GM23338 (cell line): ENCODE data around the gene HNRNPC. TPM values are rescaled to one million over a fixed set of nuclear protein-coding genes. Genes with fewer than 3 reads are reported as not detected.
"Not testable (repeated sequence)": the region's sequence is repeated elsewhere in the genome, so short reads cannot be mapped to it uniquely, and the experiment has no call there.

Source experiments
- ATAC-seq: fragments of 200-7000 bp; cut with Tn5 transposase; 3 replicates; pipeline ENCODE4 v1.9.1; 2020
- DNase-seq: peaks from one replicate; pipeline ENCODE4 v3.0.0-alpha.2; 2015; ENCODE audit warnings: low spot score
- H2AFZ ChIP-seq: fragments of 200-600 bp; sonication (generic); 2 replicates; pipeline ENCODE4 v1.8.0; 2016; ENCODE audit warnings: antibody characterized with exemption, mild to moderate bottlenecking, moderate library complexity
- H3F3A ChIP-seq: fragments of 200-600 bp; sonication (generic); replicated peaks from 2 replicates; pipeline ENCODE4 v1.8.0; 2017; ENCODE audit warnings: antibody characterized with exemption, mixed run types, low read depth
- H3K27ac ChIP-seq: fragments of 200-600 bp; sonication (generic); 2 replicates; pipeline ENCODE4 v1.6.1; 2016; ENCODE audit warnings: low read depth
- H3K27me3 ChIP-seq: fragments of 200-600 bp; sonication (generic); 2 replicates; pipeline ENCODE4 v1.8.0; 2016; ENCODE audit warnings: mild to moderate bottlenecking, mixed run types, moderate library complexity; ENCODE audit not compliant: insufficient read depth
- H3K36me3 ChIP-seq: fragments of 200-600 bp; sonication (generic); 2 replicates; pipeline ENCODE4 v1.8.0; 2016; ENCODE audit warnings: mild to moderate bottlenecking; ENCODE audit not compliant: insufficient read depth
- H3K4me1 ChIP-seq: fragments of 200-600 bp; sonication (generic); 2 replicates; pipeline ENCODE4 v1.8.0; 2016; ENCODE audit warnings: mild to moderate bottlenecking, moderate library complexity; ENCODE audit not compliant: insufficient read depth
- H3K4me2 ChIP-seq: fragments of 200-600 bp; sonication (generic); 2 replicates; pipeline ENCODE4 v1.7.1; 2017; ENCODE audit warnings: mixed run types
- H3K4me3 ChIP-seq: fragments of 200-600 bp; sonication (generic); 2 replicates; pipeline ENCODE4 v1.6.1; 2016; ENCODE audit warnings: mixed run types
- H3K79me2 ChIP-seq: fragments of 200-600 bp; sonication (generic); replicated peaks from 2 replicates; pipeline ENCODE4 v1.8.0; 2017; ENCODE audit warnings: mild to moderate bottlenecking; ENCODE audit not compliant: insufficient read depth
- H3K9me2 ChIP-seq: fragments of 200-600 bp; sonication (generic); 2 replicates; pipeline ENCODE4 v1.8.0; 2017; ENCODE audit not compliant: insufficient read depth
- H4K20me1 ChIP-seq: fragments of 200-600 bp; sonication (generic); replicated peaks from 2 replicates; pipeline ENCODE4 v1.8.0; 2017; ENCODE audit warnings: mild to moderate bottlenecking; ENCODE audit not compliant: insufficient read depth
- H3K27ac Mint-ChIP-seq: 2 replicates; pipeline ENCODE4 v1.8.0; 2020; ENCODE audit warnings: inconsistent platforms, mild to moderate bottlenecking, moderate library complexity, mixed read lengths
- H3K27me3 Mint-ChIP-seq: 3 replicates; pipeline ENCODE4 v1.8.0; 2022; ENCODE audit warnings: low read depth, mild to moderate bottlenecking, moderate library complexity, mixed read lengths, inconsistent platforms; ENCODE audit not compliant: insufficient read depth, poor library complexity
- H3K36me3 Mint-ChIP-seq: 3 replicates; pipeline ENCODE4 v1.8.0; 2021; ENCODE audit warnings: low read depth, mild to moderate bottlenecking, inconsistent platforms, moderate library complexity, mixed read lengths
- H3K4me1 Mint-ChIP-seq: 3 replicates; pipeline ENCODE4 v1.8.0; 2020; ENCODE audit warnings: mild to moderate bottlenecking, inconsistent platforms, mixed read lengths
- H3K4me3 Mint-ChIP-seq: 3 replicates; pipeline ENCODE4 v1.8.0; 2021; ENCODE audit warnings: moderate library complexity, mild to moderate bottlenecking, inconsistent platforms, mixed read lengths
- H3K9me3 Mint-ChIP-seq: 3 replicates; pipeline ENCODE4 v1.8.0; 2020; ENCODE audit warnings: moderate library complexity, mild to moderate bottlenecking, inconsistent platforms, mixed read lengths
- CREB1 ChIP-seq: fragments of 250-450 bp; sonication (Bioruptor Pico); IDR thresholded peaks from 2 replicates; pipeline ENCODE4 v1.5.0; 2020; ENCODE audit warnings: low read depth, mild to moderate bottlenecking, moderate library complexity
- CTCF ChIP-seq, 2 experiments: fragments of 200-600 bp in 1 of 2; sonication (generic) in 1 of 2; conservative IDR thresholded peaks; 2 replicates each; pipeline versions ENCODE4 v1.5.1 to v1.6.1; 2016 to 2017; ENCODE audit warnings: antibody characterized with exemption in 2 of 2, low read depth in 2 of 2, mild to moderate bottlenecking in 2 of 2, moderate library complexity in 1 of 2
- ETS1 ChIP-seq: IDR thresholded peaks from 2 replicates; pipeline ENCODE4 v1.6.1; 2016; ENCODE audit warnings: antibody characterized with exemption
- NANOG ChIP-seq: IDR thresholded peaks from 2 replicates; pipeline ENCODE4 v1.6.1; 2016; ENCODE audit warnings: antibody characterized with exemption, borderline replicate concordance
- STAT1 ChIP-seq: IDR thresholded peaks from one replicate; pipeline ENCODE4 v1.6.1; 2016; ENCODE audit warnings: antibody characterized with exemption; ENCODE audit not compliant: unreplicated experiment
- polyA plus RNA-seq: library from polyadenylated mRNA; unstranded; fragments of >200 nt; fragmentation: Nextera tagmentation; extraction: Ambion mirVana; gene quantifications from 2 replicates; pipeline ENCODE4 v1.2.1, GENCODE V29; 2016
- total RNA-seq: library from RNA; depleted of rRNA; stranded (reverse); fragments of >200 nt; shearing (Covaris generic); gene quantifications from 2 replicates; pipeline ENCODE4 v1.2.3, GENCODE V29; 2014
- TF ChIP-seq, protein P1 (sequence below): fragments of 250-450 bp; sonication (Bioruptor Pico); IDR thresholded peaks from 2 replicates; pipeline ENCODE4 v1.5.0; 2020; ENCODE audit warnings: mild to moderate bottlenecking, moderate library complexity

HNRNPC gene
- total and polyA plus RNA-seq, 2 experiments from 2014 or later = 1,259 to 1,296 TPM

DNA sequence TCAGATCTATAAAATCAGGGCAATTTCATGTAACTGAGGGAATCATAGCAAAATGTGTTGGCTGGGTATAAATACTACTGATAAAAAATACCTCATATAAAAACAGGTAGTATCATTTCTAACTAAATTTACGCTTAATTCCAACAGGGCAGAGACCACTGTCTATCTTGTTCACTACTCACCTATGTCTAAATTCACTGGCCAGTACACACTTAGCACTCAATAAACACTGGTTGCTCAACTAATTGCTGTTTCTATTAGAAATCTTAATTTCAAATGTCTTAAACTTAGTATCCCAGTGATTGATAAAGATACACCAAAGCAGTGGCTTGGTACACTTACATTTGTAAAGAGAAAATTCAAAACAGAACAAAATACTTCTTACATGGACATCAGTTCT is 55.6 kb downstream of the HNRNPC start (continued):
- TF ChIP-seq, protein P1, sequence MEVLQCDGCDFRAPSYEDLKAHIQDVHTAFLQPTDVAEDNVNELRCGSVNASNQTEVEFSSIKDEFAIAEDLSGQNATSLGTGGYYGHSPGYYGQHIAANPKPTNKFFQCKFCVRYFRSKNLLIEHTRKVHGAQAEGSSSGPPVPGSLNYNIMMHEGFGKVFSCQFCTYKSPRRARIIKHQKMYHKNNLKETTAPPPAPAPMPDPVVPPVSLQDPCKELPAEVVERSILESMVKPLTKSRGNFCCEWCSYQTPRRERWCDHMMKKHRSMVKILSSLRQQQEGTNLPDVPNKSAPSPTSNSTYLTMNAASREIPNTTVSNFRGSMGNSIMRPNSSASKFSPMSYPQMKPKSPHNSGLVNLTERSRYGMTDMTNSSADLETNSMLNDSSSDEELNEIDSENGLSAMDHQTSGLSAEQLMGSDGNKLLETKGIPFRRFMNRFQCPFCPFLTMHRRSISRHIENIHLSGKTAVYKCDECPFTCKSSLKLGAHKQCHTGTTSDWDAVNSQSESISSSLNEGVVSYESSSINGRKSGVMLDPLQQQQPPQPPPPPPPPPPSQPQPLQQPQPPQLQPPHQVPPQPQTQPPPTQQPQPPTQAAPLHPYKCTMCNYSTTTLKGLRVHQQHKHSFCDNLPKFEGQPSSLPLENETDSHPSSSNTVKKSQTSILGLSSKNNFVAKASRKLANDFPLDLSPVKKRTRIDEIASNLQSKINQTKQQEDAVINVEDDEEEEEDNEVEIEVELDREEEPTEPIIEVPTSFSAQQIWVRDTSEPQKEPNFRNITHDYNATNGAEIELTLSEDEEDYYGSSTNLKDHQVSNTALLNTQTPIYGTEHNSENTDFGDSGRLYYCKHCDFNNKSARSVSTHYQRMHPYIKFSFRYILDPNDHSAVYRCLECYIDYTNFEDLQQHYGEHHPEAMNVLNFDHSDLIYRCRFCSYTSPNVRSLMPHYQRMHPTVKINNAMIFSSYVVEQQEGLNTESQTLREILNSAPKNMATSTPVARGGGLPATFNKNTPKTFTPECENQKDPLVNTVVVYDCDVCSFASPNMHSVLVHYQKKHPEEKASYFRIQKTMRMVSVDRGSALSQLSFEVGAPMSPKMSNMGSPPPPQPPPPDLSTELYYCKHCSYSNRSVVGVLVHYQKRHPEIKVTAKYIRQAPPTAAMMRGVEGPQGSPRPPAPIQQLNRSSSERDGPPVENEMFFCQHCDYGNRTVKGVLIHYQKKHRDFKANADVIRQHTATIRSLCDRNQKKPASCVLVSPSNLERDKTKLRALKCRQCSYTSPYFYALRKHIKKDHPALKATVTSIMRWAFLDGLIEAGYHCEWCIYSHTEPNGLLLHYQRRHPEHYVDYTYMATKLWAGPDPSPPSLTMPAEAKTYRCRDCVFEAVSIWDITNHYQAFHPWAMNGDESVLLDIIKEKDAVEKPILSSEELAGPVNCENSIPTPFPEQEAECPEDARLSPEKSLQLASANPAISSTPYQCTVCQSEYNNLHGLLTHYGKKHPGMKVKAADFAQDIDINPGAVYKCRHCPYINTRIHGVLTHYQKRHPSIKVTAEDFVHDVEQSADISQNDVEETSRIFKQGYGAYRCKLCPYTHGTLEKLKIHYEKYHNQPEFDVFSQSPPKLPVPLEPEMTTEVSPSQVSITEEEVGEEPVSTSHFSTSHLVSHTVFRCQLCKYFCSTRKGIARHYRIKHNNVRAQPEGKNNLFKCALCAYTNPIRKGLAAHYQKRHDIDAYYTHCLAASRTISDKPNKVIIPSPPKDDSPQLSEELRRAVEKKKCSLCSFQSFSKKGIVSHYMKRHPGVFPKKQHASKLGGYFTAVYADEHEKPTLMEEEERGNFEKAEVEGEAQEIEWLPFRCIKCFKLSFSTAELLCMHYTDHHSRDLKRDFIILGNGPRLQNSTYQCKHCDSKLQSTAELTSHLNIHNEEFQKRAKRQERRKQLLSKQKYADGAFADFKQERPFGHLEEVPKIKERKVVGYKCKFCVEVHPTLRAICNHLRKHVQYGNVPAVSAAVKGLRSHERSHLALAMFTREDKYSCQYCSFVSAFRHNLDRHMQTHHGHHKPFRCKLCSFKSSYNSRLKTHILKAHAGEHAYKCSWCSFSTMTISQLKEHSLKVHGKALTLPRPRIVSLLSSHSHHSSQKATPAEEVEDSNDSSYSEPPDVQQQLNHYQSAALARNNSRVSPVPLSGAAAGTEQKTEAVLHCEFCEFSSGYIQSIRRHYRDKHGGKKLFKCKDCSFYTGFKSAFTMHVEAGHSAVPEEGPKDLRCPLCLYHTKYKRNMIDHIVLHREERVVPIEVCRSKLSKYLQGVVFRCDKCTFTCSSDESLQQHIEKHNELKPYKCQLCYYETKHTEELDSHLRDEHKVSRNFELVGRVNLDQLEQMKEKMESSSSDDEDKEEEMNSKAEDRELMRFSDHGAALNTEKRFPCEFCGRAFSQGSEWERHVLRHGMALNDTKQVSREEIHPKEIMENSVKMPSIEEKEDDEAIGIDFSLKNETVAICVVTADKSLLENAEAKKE (CRISPR knock-in tag) = no peak
- TF ChIP-seq CREB1 (no peak), CTCF (conservative IDR thresholded peaks at IDR 0.05; ENCODE audit: low read depth in 2 of 2) (no peak), STAT1 (no peak), ETS1 (no peak), NANOG (no peak)

- not testable (repeated sequence) for ATAC-seq, H2AFZ ChIP-seq, H3K4me3 Mint-ChIP-seq, H3K27ac ChIP-seq, H3K27me3 ChIP-seq, DNase-seq, H3K27me3 Mint-ChIP-seq, H3K4me3 ChIP-seq, H3K9me3 Mint-ChIP-seq, H3K9me2 ChIP-seq, H3K4me2 ChIP-seq
- Histone ChIP-seq H4K20me1 (peaks cover 86% of the 10 kb centered on the region), H3K36me3 (peaks cover 84% of the 10 kb centered on the region), H3K4me1 (peaks cover 38% of the 10 kb centered on the region), H3F3A (peaks cover 60% of the 10 kb centered on the region), H3K79me2 (peaks cover 63% of the 10 kb centered on the region)
- Mint-ChIP-seq H3K4me1 (peaks cover 67% of the 10 kb centered on the region), H3K36me3 (peaks cover 93% of the 10 kb centered on the region), H3K27ac (0 out of 2 replicates have a peak overlapping the region, but pooled peaks have one; percentile 13)
Measured at GRCh38 chr14:21212824-21213223, 56.4 kb downstream of the HNRNPC start.
